GM12801 (cell line): ENCODE data around the gene FAM236A.
"Not testable (repeated sequence)": the region's sequence is repeated elsewhere in the genome, so short reads cannot be mapped to it uniquely, and the experiment has no call there.

Experiments used
- CTCF ChIP-seq: IDR thresholded peaks from one replicate; pipeline ENCODE4 v1.5.1; 2011; ENCODE audit warnings: control low read depth; ENCODE audit not compliant: insufficient read length; ENCODE audit errors: extremely low read depth

The FAM236A gene

GRCh38 chrX:72937906-72938305, at the start of gene FAM236A:
FAM236A (plus strand) TSS chrX:72938206; CDS start chrX:72938263, 57 bp downstream.
- TF ChIP-seq CTCF = not testable (repeated sequence)

- not testable (repeated sequence) for TF ChIP-seq CTCF
Observed at GRCh38 chrX:72912315-72912714, 25.7 kb upstream of the FAM236A start, which contains the start of gene FAM236C. FAM236C (plus strand) TSS chrX:72912615; CDS start chrX:72912715, 100 bp downstream.

- TF ChIP-seq CTCF = not testable (repeated sequence)
Observed at GRCh38 chrX:72943819-72944169, 5.8 kb downstream of the FAM236A start, which contains the start of gene DMRTC1. DMRTC1 (minus strand) TSS chrX:72943837; CDS start chrX:72875694, 68,143 bp downstream.
